NCI-H2227 treated with DMSO at 0.1 percent for 48 hours (cell line): ENCODE measurements around the gene SLC12A2.

ENCODE experiments used
- DNase-seq: peaks from one replicate; lab custom pipeline; 2025; lab: John Stamatoyannopoulos, UW

SLC12A2 gene

DNA sequence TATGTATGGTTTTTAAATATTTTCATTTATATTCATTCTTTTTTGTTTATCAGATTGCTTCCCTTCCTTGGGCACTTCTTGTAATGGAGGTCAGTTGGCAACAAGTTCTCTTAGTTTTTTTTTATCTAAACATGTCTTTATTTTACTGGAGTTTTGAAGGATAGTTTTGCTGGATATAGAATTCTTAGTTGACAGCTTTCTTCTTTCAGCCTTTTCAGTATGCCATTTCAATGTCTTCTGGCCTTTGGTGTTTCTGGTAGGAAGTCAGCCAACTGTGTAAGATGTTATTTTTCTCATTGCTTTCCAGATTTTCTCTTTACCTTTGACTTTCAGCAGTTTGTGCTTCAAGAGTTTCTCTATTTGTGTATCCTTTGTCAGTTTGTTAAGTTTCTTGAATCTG is 14.2 kb downstream of the SLC12A2 start:
- DNase-seq: no peak

DNA sequence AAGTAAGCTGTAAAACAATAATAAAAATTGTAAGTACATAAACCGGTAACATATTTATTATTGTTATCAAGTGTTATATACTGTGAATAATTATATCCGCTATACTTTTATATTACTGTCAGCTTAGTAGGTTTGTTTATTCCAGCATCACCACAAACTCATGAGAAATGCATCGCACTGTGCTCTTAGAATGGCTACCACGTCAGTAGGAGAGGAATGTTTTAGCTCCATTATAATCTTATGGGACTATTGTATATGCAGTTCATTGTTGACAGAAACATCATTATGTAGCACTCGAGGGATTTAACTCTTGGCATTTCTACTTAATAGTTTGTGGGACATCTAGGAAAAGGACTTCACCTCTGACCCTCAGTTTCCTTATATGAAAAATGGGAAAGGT is 16.4 kb downstream of the SLC12A2 start:
- DNase-seq: no peak

DNA sequence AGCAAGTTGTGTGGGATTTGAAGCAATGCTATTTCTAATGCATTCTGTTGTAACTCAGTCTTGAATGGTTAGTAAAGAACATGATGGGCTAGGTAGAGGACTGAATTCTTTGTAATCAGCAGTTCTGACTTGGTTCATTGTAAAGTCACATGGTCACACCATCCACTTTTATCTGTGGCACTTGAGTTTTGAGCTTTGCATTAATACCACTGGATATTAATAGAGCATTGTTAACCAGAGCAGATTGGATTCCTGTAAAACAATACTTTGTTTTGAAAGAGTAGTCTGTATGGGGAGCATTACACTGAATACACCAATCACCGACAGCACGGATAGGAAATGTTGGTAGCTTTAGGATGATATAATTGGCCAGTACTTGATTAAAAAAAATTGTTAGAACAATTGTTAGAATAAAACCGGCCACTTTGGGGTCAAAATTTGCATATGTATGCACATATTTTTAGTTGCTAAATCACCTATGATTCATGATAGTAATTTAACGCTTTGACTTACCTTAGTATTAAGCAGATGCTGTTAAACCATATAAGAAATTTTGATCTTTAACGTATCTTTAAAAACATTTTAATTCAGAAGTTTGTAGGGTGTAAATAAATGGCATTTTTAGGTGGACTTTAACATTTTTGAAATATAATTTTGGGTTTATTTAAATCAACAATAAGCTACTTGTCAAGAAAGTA is 17.4 kb downstream of the SLC12A2 start:
- DNase-seq: no peak

DNA sequence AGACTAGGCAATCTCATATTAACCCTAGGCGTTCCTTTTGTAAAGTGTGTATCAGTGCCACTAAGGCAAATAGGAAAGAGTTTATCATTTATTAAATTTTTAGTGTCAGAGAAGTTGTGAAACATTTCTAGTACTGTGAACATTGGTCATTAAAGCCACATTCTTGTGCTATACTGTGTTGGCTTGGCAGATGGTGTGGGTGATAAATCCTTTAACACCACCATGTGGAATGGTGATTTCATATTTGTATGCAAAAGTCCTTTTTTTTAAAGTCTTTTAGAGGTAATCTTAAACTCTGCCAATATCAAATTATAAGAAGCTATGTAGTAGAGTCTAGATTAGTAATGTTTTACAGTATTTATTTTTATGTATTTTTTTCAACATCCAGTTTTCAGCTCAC is 18.1 kb downstream of the SLC12A2 start:
- DNase-seq: no peak

DNA sequence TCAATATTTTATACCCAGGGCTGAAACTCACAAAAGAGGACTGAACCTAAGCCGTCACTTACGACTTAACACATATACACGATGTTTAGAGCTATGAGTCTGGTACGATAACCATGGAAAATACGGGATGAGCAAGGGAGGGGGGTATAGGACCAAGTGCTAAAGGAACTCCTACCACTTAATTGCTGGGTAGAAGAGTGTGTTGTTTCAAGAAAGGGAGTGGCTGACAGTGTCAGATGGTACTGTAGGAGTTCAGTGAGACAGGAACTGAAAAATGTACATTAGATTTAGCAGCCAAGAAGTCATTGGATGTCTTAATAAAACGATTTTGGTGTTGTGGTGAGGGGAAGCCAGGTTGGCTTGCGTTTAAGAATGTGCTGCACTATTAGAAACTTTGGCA is 21.6 kb downstream of the SLC12A2 start:
- DNase-seq: no peak

DNA sequence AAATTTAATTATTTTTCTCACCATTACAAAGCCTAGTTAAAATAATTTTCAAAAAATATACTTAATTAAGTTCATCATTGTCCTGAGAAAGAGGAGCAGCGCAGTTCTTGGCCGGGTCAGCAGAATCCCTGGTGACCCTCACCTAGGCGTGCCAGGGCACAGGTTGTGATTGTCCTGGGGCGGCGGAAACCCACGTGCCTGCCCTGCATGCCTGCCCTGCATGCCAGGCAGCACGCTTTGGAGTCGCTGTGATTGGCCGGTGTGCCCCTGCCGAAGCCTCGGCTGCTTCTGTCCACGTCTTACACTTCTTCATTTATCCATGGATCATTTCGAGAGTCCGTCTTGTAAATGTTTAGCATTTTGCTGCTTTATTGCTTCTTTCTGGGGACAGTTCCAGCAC is 25.6 kb downstream of the SLC12A2 start:
- no peak for DNase-seq

DNA sequence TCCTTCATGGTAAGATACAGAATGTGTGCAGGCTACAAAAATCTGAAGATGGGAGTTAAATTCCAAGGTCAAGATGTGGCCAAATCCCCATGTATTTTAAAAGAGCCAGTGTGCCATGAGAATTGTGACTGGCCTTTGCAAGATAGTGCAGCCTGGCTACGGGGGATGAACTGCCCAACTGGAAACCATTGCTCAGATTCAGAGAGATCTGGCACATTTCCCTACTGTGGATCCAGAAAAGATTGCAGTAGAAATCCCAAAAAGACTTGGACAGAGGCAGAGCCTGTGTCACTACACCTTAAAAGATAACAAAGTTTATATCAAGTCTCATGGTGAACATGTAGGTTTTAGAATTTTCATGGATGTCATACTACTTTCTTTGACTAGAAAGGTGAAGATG is 26.2 kb downstream of the SLC12A2 start:
- DNase-seq: no peak

DNA sequence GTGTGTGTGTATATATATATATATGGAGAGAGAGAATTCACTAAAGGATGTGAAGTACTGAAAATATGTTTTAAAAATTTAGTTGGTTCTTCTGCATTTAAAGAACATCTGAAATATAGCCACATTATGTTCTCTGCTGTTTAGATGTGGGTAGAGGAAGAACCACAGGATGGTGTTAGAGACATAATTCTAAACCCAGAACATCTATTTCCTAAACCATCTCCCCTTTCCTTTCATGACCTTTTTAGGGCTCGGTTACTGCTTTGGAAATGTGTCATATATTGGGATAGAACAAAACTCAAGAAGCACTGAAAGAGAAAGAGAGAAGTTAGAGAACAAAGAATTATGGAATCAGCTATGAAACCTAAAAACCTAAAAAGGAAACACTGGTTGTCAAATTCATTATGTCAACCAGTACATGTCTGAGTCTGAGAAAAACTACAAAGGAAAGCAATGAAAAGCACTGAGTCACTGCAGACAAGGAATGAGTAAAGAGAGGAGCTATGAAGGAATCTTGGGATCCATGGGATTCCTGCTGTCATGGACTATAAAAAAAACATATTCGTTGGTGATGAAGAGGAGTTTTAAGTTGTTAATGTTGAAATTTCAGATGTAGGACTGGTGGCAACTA is 28.4 kb downstream of the SLC12A2 start:
- DNase-seq: no peak

DNA sequence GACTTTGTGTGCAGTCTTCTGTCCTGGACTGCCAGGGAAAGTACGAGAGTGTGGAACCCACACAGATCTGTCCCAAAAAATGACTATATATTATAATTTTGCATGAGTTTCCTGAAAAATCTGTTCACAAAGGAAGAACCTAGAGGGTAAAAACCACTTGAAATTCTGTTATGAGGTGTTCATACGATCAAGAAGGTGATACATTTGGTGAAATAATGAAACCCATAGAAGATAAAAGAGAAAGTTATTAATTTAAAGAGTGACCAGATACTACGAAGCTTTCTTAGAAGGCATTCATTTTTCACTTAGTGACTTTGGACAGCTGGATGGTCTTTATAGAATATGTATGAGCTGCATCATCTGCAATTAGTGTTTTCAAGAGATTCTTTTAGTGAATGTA is 32.9 kb downstream of the SLC12A2 start:
- DNase-seq: no peak

DNA sequence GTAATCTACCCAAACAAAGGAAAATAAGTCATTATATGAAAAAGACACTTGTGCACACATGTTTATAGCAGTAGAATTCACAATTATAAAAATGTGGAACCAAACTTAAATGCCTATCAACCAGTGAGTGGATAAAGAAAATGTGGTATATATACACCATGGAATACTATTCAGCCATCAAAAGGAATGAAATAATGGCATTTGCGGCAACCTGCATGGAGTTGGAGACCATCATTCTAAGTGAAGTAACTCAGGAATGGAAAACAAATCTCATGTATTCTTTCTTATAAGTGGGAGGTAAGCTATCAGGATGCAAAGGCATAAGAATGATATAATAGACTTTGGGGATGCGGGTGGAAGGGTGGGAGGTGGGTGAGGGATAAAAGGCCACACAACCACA is 34.6 kb downstream of the SLC12A2 start:
- no peak for DNase-seq

DNA sequence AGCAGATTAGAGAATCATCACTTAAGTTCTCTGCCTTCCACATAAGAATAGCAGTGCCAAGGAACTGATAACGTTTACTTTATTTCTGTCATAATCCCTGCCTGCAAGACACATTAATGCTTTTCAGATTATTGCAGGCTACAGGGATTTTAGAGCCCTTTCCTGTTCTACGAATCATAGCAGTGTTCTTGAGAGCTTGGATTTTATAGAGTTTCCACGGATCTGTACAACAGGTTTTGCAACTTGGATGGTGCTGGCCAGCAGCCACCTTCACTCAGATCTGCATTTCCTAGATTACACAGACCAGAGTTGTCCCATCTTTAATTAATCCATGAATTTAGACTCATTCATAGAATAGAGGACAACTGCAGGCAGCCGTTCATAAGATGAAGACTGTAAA is 38.1 kb downstream of the SLC12A2 start:
- no peak for DNase-seq

DNA sequence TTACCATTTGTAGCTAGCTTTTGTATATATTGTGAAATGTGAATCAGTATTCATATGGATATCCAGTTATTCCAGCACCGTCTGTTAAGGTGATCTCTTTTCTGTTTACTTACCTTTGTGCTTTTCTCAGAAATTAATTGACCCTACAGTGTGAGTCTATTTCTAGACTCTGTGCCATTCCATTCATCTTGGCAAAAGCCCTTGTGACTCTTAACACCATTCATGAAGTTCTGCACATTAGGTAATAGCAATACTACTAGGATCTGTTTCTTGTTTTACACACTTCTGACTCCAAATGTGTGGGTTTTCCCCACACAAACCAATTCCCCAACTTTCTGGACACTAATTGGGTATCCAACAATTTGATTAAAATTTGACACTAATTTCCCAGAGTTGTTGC is 40.4 kb downstream of the SLC12A2 start:
- no peak for DNase-seq

DNA sequence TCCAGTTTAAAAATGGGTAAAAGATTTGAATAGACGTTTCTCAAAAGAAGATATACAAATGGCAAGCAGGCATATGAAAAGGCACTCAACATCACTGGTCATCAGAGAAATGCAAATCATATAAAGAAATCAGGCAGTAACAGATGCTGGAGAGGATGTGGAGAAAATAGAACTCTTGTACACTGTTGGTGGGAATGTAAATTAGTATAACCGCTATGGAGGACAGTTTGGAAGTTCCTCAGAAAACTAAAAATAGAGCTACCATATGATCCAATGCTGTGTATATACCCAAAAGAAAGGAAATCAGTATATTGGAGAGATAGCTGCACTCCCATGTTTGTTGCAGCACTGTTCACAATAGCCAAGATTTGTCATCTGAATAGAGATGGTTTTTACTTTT is 42.7 kb downstream of the SLC12A2 start:
- no peak for DNase-seq

DNA sequence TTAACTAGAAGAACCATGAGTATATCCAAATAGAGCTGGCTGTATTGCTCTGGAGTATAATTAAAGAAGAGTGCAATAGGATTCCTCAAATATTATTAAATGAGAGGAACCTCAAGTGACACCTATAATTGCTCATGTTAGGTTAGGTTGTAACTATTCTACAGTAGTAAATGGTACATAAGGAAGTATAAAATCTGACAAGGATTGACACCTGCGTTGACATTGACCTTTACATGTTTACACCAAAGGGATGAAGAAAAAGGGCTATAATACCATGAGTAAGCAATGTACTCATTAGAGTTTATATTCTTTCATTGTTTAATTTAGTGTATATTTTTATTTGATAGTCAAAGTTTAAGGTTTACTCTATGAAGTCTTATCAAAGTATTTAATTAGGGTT is 48.9 kb downstream of the SLC12A2 start:
- DNase-seq: no peak

DNA sequence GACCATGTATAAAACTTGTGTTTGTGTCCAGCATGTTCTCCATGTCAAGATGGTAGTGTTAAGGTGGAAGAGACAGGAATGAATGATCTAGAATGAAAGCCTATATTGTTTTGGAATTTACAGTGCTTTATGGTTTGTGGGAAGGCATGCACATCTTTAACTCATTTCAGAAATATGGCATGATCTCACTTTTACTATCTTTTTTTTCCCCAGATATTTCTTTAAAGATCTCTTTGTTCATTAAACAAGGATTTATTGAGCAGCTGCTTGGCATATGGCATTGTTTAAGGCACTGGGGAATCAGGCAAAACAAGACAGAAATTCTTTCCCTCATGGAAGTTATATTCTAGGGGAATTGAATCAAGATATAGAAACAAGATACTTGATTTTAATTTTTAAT is 51.7 kb downstream of the SLC12A2 start:
- no peak for DNase-seq

DNA sequence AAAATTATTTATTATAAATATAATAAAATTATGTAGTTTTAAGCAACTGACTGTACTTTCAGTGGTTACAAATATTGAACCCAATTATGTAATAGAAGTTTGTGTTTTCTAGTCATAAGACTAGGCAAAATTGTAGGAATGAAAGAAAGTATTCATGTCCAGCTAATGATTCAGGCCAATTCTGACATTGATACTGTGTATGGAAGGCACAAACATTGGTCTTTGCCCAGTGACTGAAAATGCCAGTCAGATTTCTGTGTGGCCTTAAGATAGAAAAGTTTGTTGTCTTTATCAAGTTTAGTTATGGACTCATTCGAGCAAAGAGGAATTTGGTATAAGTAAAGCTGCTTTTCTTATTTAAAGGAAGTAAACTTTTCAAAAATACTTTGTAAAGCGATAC is 60.3 kb downstream of the SLC12A2 start:
- DNase-seq: no peak

DNA sequence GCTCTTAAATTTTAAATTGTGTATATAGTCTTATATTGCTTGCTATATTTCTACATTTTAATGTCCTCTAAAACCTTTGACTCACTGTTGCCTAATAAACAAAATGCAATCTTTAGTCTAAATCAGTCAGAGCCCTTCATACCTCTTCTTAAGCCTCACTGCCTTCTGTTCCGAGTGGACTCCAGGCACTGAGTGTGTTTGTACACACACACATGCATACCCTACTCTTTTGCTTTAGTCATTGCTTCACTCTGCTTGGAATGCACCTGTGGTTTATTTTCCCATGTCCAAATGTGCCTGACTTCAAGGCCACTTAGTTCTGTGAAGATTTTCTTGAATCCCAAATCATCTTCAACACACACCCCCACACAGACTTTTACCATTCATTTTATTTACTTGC is 60.9 kb downstream of the SLC12A2 start:
- DNase-seq: no peak

DNA sequence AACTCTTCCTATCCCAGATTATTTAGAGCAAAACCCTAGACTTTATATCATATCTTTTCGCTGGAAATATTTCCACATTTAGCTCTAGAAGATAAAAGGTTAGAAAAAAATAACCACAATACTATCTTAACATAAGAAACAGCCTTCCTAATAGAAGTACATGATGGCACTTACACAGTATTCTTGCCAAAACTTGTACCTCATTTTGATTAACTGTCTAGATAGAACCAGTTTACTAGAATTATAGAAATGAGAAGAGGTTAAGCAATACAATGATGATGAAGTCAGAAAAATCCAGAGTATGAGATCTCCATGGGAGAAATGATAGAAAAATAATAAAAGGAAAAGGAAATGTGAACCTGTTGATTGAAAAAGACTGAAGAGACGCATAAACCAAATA is 63.1 kb downstream of the SLC12A2 start:
- DNase-seq: no peak

DNA sequence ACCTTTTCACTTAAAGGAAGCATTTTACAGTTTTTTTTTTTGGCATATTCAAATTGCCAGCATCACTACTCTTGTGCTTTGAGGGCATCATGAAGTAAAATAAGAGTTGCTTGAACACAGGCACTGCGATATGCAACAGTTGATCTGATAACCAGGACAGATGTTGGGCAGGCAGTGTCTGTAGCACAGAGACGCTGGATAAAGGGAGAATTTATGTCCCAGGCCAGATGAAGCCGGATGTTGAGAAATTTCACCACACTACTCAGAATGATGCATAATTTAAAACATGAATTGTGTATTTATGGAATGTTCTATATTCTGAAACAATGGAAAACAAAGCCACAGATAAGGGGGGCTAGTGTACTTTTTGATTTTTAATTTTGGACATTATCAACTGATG is 71.4 kb downstream of the SLC12A2 start:
- DNase-seq: no peak

DNA sequence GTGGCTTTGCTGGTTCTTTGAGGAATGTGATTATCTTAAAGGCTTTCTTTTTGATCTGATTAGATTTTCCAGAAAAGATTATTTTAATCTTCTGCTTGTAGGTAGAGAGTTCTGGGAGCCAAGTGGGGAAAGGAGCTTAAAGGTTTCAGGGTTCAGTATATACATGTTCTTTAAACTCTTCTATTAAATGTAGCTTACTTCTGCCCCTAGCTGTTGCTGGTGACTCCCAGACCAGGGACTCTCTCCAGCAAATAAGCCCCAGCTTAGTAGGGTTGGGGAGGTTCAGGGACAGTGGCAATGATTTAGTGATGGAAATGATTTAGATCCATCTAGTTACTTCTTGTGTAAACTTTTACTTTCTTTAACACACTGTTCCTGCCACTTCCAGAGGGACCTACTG is 72.2 kb downstream of the SLC12A2 start:
- DNase-seq: no peak

DNA sequence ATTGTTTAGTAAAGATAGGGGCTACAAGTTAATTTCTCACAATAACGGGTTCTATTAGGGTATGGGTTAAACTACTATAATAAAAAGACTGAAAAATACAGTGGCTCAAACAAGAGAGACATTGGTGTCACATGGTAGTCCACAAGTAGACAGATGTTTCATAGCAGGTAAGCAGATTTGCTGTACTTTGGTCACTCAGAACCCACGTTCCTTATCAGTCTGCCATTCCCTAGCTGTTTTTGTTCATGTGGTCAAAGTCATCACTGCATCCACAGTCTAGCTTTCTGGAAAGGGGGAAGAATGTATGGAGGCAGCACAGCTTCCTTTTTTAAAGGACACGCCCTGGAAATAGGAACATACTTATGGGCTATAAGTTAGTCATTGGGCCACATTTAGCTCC is 73.0 kb downstream of the SLC12A2 start:
- no peak for DNase-seq

DNA sequence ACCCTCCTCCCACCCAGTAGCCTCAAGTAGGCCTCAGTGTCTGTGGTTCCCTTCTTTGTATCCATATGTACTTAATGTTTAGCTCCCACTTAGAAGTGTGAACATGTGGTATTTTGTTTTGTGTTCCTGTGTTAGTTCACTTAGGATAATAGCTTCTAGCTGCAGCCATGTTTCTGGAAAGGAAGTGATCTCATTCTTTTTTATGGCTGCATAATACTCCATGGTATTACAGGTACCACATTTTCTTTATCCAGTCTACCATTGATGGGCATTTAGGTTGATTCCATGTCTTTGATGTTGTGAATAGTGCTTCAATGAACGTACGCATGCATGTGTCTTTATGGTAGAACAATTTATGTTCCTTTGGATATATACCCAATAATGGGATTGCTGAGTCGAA is 74.8 kb downstream of the SLC12A2 start:
- DNase-seq: no peak

DNA sequence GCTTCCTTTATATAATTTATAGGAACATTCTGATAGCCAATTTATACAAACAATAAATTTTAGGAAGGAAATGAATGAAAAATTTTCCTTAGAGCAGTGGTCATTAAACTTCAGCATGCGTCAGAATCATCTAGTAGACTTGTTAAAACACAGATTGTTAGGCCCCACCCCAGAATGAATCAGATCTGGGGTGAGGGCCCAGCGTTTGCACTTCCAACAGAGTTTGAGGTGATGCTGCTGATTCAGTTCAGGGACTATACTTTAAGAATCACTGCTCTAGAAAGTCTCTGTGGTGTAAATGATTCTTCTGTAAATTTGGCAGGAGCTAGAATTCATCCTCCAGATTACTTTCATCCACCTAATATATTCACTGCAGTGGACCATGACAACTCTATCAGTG is 80.4 kb downstream of the SLC12A2 start:
- DNase-seq: no peak

DNA sequence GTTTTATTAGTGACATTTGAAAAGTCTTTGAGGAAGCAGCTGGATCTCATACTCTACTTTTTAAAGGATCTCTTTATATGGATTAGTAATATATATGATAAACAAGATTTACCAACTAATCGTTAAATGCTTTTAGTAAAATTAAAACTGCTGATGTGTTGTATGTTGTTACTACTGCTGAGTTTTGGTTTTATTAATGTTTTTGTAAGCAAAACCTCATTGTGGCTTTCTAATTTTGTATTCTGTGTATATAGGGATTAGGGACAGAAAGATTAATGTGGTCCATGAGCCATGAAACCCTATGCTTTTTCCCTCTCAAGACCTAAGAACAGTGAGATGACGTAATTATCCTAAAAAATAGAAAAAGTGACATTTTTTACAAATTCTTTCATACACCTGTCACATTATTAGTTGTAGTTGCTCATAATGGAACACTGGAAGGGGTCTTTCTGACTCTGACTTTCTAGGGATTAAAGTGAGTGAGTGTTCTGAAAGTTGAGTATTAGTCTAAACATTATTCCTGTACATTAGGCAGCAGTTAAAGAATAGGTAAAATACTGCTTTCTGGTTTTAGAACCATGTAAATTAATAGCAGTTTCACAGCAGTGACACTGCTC is 85.9 kb downstream of the SLC12A2 start:
- no peak for DNase-seq
